Measurements from ENCODE around the gene IL26. TPM values are rescaled to one million over a fixed set of nuclear protein-coding genes. Genes with fewer than 3 reads are reported as not detected.

IL26 gene
- total RNA-seq, 3 donors from 2014 or later (not counting 1 experiment from before 2014, with no cell fraction given): not detected

DNA sequence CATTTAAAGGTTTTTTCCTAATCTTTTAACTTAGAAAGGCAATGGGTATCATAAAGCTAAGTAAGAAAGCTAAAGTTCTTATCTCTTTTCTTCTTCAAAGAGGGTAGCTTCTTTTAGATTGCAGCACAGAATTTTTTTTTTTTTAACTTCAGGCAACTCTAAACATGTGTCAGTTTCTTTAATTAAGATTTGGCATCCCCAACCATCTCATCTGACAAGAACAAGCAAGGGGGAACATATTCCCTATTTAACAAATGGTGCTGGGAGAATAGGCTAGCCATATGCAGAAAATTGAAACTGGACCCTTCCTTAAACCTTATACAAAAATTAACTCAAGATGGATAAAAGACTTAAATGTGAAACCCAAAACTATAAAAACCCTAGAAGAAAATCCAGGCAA, 51.8 kb downstream of the IL26 start:
- Histone ChIP-seq H3K36me3 (ENCODE audit: control insufficient read depth, insufficient read depth, low read length) (no peaks in the 10 kb centered on the region), H3K27ac (ENCODE audit: low read length) (no peak overlapping the region), H3K27me3 (ENCODE audit: control insufficient read depth, insufficient read depth, low read length) (no peaks in the 10 kb centered on the region), H3K9me3 (ENCODE audit: control insufficient read depth, insufficient read depth, low read length) (no peaks in the 10 kb centered on the region), H3K4me1 (ENCODE audit: control insufficient read depth, insufficient read depth, low read length) (peaks cover 15% of the 10 kb centered on the region), H3K4me3 (ENCODE audit: low read length) (no peak overlapping the region)
- DNase-seq (no peak), ATAC-seq (no peak)
- H3K9me3 Mint-ChIP-seq: no peaks in the 10 kb centered on the region
- no peak overlapping the region for H3K4me3 Mint-ChIP-seq
- TF ChIP-seq, protein P1, sequence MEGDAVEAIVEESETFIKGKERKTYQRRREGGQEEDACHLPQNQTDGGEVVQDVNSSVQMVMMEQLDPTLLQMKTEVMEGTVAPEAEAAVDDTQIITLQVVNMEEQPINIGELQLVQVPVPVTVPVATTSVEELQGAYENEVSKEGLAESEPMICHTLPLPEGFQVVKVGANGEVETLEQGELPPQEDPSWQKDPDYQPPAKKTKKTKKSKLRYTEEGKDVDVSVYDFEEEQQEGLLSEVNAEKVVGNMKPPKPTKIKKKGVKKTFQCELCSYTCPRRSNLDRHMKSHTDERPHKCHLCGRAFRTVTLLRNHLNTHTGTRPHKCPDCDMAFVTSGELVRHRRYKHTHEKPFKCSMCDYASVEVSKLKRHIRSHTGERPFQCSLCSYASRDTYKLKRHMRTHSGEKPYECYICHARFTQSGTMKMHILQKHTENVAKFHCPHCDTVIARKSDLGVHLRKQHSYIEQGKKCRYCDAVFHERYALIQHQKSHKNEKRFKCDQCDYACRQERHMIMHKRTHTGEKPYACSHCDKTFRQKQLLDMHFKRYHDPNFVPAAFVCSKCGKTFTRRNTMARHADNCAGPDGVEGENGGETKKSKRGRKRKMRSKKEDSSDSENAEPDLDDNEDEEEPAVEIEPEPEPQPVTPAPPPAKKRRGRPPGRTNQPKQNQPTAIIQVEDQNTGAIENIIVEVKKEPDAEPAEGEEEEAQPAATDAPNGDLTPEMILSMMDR (IDR thresholded peaks at IDR 0.05): no peak
- H3K4me1 Mint-ChIP-seq: peaks cover 22 to 31% of the 10 kb centered on the region in 2 donors
- intact Hi-C loops (cut with micrococcal nuclease): no loop called here
- no peaks in the 10 kb centered on the region for H3K36me3 Mint-ChIP-seq
- H3K27me3 Mint-ChIP-seq (ENCODE audit: low read depth in 2 of 2): no peaks in the 10 kb centered on the region
- H3K27ac Mint-ChIP-seq: no peak overlapping the region

DNA sequence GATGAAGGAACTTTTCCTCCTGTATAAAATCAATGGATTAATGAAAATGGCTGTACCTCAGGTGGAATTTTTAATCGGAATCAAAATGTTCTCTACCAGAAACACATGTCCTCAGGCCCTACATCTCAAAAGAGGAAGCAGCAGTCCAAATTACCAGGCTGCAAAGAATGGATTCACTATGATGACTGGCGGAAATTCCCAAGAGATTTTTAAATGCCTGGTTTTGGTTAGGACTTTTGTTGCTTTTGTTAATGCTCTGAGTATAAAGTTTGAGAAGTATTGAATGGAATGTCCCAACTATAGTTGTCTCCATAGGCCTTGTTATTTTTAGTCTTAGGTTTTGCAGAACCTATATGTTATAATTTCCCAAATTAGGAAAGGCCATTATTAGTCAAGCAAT, 54.9 kb downstream of the IL26 start:
- H3K36me3 ChIP-seq (ENCODE audit: control insufficient read depth, insufficient read depth, low read length): no peaks in the 10 kb centered on the region
- no peaks in the 10 kb centered on the region for H3K27me3 ChIP-seq (ENCODE audit: control insufficient read depth, insufficient read depth, low read length)
- Mint-ChIP-seq H3K4me1 (peaks cover 15 to 20% of the 10 kb centered on the region in 2 donors), H3K27me3 (ENCODE audit: low read depth in 2 of 2) (no peaks in the 10 kb centered on the region), H3K4me3 (no peak overlapping the region), H3K9me3 (no peaks in the 10 kb centered on the region), H3K36me3 (no peaks in the 10 kb centered on the region), H3K27ac (no peak overlapping the region)
- intact Hi-C loops (cut with micrococcal nuclease): no loop called here
- no peak for DNase-seq
- ATAC-seq: no peak
- H3K4me1 ChIP-seq (ENCODE audit: control insufficient read depth, insufficient read depth, low read length): peaks cover 6% of the 10 kb centered on the region
- WGBS (ENCODE audit: insufficient coverage): 93% methylated on average over 2 of the region's 2 CpGs
- H3K27ac ChIP-seq (ENCODE audit: low read length): no peak overlapping the region
- no peaks in the 10 kb centered on the region for H3K9me3 ChIP-seq (ENCODE audit: control insufficient read depth, insufficient read depth, low read length)
- no peak overlapping the region for H3K4me3 ChIP-seq (ENCODE audit: low read length)
- TF ChIP-seq, protein P1 (IDR thresholded peaks at IDR 0.05): no peak

DNA sequence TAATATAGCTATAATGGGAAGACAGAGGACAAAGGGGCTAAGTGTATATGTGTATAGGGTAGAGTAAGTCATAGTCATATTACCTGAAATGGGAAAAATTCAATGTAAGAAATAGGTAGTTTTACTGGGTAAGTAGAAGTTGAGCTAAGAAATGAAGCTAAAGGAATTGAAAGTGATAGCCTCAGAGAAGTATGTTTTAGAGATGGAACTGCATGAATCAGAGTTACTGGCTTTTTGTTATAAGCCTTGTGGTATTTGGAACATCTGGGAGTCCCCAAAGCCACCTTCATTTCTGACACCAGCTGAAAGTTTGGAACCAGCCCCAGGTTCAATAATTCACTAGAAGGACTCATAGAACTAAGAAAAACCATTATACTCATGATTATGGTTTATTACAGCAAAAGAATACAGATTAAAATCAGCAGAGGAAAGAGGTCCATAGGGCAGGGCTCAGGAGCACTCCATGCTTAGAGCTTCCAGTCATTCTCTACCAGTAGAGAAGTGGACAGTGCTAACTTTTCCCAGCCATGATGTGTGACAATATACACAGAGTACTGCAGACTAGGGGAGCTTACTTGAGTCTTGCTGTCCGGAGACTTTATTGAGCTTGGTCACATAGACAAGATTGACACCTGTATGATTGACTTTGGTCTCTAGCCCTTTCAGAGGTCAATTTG, 56.3 kb downstream of the IL26 start:
- no peak overlapping the region for H3K4me3 ChIP-seq (ENCODE audit: low read length)
- H3K27me3 ChIP-seq (ENCODE audit: control insufficient read depth, insufficient read depth, low read length): no peaks in the 10 kb centered on the region
- H3K4me1 Mint-ChIP-seq: peaks cover 4 to 11% of the 10 kb centered on the region in 2 donors
- no peaks in the 10 kb centered on the region for H3K4me1 ChIP-seq (ENCODE audit: control insufficient read depth, insufficient read depth, low read length)
- TF ChIP-seq, protein P1 (IDR thresholded peaks at IDR 0.05): no peak
- H3K27ac ChIP-seq (ENCODE audit: low read length): no peak overlapping the region
- no peak for DNase-seq
- H3K9me3 ChIP-seq (ENCODE audit: control insufficient read depth, insufficient read depth, low read length): no peaks in the 10 kb centered on the region
- WGBS (ENCODE audit: insufficient coverage): 100% methylated on average over 1 of the region's 1 CpG
- no peak overlapping the region for H3K4me3 Mint-ChIP-seq
- H3K27ac Mint-ChIP-seq: no peak overlapping the region
- intact Hi-C loops (cut with micrococcal nuclease): no loop called here
- no peaks in the 10 kb centered on the region for H3K36me3 ChIP-seq (ENCODE audit: control insufficient read depth, insufficient read depth, low read length)
- H3K36me3 Mint-ChIP-seq: no peaks in the 10 kb centered on the region
- no peaks in the 10 kb centered on the region for H3K27me3 Mint-ChIP-seq (ENCODE audit: low read depth in 2 of 2)
- H3K9me3 Mint-ChIP-seq: no peaks in the 10 kb centered on the region
- ATAC-seq: no peak

DNA sequence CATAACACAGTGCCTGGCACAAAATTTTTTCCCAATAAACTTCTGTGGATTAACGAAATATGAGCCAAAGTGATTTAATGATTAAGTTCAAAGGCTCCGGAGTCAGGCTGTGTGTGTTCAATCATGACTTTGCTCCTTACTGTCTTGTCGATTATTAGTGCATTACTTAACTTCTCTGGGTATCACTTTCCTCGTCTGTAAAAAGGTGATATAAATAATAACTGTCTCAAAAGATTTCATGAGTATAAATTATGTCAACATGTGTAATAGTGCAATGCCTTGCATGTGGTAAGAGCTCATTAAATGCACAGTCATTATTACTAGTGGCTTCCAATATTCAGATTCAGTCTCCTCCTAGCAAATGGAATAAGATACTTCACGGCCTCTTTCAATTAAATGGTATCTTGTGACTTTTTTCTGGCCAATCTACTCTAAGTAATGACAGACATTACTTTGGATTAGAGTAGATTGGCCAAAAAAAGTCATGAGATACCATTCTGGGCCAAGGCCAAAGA, 59.2 kb downstream of the IL26 start:
- Mint-ChIP-seq H3K4me3 (no peak overlapping the region), H3K36me3 (no peaks in the 10 kb centered on the region)

More for the DNA sequence above, 59.2 kb downstream of the IL26 start:
- Histone ChIP-seq H3K27me3 (ENCODE audit: control insufficient read depth, insufficient read depth, low read length) (no peaks in the 10 kb centered on the region), H3K27ac (ENCODE audit: low read length) (no peak overlapping the region), H3K36me3 (ENCODE audit: control insufficient read depth, insufficient read depth, low read length) (no peaks in the 10 kb centered on the region), H3K4me3 (ENCODE audit: low read length) (no peak overlapping the region), H3K4me1 (ENCODE audit: control insufficient read depth, insufficient read depth, low read length) (peaks cover 6% of the 10 kb centered on the region), H3K9me3 (ENCODE audit: control insufficient read depth, insufficient read depth, low read length) (no peaks in the 10 kb centered on the region)
- Mint-ChIP-seq H3K27ac (no peak overlapping the region), H3K4me1 (peaks cover 23% of the 10 kb centered on the region in 2 donors), H3K9me3 (no peaks in the 10 kb centered on the region), H3K27me3 (ENCODE audit: low read depth in 2 of 2) (no peaks in the 10 kb centered on the region)
- TF ChIP-seq, protein P1 (IDR thresholded peaks at IDR 0.05): no peak
- DNase-seq (no peak), ATAC-seq (no peak)
- intact Hi-C loops (cut with micrococcal nuclease): no loop called here
- WGBS (ENCODE audit: insufficient coverage): 96% methylated on average over 2 of the region's 5 CpGs

Data from natural killer cell (primary cell).